ENCODE data around the gene TUSC2.
"Not testable (repeated sequence)": the region's sequence is repeated elsewhere in the genome, so short reads cannot be mapped to it uniquely, and the experiment has no call there.

The TUSC2 gene

GRCh38 chr3:50293079-50293801, 34.8 kb downstream of the TUSC2 start:
- no peak for DNase-seq

DNA sequence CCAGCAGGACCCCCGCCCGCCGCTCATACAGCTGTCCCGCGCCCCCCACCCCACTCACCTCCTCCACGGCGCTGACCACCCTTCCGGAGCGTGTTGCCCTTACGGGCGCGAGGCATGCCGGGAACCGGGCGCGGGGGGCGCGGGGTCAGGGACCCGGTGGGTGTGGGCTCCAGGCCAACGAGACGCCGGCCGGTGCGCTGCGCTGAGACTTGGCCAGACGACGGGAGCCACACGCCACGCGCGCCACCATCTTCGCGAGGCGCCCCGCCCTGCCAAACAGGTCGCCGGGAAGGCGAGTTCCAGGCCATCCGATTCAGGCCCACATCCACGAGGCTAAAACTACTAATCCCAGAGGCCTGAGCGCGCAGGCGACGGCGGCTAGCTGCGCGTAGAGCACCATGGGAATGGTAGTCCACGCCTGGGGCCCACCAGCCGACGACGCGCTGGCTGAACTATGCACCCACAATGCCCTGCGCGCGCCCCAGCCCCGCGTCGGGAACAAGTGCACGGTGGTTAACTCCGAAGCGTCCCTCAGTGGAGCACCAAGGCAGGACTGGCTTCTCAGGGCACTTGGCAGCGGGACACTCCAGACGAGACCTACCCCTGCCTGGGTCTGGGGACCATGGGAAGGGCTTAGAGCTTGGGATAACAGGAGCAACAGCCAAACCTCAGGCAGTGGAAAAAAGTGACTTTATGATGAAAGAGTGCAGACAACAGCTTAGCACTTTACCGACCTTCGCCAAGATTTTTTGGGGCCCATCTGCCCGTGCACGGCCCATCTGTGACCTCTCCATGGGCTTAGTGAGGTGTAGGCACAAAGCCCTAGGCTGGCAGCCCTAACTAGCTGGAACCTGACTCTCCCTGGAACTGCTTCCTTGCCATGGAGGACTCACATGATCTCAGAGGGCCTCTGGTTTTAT, 35.6 kb downstream of the TUSC2 start, which contains the start of gene IFRD2:
IFRD2 (minus strand) TSS at position 271 of the 920 bp plus-strand sequence; CDS start at position 116, 155 bp downstream.
- DNase-seq, result peak; percentile 99

- no peak for DNase-seq
Observed at GRCh38 chr3:50290161-50290641, 37.8 kb downstream of the TUSC2 start.

- no peak for DNase-seq
Observed at GRCh38 chr3:50289130-50289529, 38.9 kb downstream of the TUSC2 start.

DNA sequence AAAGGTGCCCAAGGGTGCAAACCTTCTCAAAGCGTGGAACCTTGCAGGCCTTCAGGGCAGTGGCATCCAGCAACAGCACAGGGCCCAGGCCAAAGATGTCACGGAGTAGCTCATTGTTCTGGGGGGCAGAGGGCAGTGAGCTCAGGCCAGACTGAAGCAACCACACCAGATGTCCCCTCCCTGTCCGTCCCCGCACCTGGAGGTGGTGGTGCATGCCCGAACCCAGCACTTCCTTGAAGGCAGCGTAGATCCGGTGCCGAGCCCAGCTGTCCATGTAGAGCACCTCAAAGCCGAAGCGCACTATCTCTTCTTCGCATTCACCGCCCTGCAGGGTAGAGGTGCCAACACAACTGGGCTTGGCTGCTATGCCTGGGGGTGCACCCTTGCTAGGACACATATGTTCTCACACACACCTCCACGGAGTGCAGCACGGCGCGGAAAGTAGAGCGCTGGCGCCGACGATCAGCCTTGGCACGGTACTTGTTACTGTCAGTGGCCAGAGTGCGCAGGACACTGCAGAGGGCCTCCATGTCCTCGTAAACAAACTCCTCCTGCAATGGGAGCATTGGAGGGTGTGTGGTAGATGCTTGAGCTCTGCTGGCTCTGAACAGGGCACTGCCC, 39.5 kb downstream of the TUSC2 start:
- DNase-seq, result no peak

- no peak for DNase-seq
Observed at GRCh38 chr3:50287262-50287661, 40.8 kb downstream of the TUSC2 start.

DNA sequence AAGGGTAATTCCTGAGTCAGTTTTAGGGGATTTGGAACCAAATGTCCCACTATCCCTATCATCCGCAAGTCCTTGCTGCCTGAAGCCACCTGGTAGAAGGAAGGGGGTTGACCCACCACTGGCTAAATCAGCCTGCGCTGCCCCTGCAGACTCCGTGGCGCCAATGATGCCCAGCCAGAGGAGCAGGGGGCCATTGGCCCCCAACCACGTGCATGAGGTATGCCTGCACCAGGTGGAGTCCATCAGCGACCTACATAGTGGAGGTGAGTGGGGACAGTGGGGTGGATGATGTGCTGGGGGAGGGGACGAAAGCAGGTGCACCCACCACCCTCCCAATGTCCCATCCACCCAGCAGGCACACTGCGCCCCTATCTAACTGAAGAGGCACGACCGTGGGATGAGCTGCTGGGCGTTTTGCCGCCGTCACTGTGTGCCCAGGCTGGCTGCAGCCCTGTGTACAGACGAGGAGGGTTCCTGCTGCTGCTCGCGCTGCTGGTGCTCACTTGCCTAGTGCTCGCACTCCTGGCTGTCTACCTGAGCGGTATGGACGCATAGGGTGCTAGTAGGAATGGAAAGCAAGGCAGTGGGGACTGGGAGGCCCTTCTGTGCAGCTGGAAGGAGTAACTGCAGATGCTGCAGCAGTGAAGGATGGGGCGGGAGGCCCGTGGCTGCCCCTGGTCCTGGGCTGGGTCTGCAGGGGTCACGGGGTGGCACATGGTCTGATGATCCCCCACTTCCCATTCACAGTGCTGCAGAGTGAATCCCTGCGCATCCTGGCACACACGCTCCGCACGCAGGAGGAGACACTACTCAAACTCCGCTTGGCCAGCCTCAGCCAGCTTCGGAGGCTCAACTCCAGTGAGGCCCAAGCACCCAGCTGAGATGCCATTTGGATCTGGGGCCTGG, 41.4 kb downstream of the TUSC2 start:
- no peak for DNase-seq

DNA sequence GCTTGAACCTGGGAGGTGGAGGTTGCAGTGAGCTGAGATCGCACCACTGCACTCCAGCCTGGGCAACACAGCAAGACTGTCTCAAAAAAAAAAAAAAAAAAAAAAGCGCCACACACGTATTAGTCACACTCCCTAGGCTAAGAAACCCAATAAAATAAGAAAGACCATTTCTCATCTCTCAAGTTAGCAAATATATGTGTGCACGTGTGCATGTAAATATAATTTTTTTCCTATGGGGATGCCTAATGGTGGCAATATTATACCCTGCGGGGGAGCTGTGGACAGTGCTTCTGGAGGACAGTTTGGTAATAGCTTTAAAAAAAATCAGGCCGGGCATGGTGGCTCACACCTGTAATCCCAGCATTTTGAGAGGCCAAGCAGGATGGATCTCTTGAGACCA, 43.9 kb downstream of the TUSC2 start:
- DNase-seq, result not testable (repeated sequence)

DNA sequence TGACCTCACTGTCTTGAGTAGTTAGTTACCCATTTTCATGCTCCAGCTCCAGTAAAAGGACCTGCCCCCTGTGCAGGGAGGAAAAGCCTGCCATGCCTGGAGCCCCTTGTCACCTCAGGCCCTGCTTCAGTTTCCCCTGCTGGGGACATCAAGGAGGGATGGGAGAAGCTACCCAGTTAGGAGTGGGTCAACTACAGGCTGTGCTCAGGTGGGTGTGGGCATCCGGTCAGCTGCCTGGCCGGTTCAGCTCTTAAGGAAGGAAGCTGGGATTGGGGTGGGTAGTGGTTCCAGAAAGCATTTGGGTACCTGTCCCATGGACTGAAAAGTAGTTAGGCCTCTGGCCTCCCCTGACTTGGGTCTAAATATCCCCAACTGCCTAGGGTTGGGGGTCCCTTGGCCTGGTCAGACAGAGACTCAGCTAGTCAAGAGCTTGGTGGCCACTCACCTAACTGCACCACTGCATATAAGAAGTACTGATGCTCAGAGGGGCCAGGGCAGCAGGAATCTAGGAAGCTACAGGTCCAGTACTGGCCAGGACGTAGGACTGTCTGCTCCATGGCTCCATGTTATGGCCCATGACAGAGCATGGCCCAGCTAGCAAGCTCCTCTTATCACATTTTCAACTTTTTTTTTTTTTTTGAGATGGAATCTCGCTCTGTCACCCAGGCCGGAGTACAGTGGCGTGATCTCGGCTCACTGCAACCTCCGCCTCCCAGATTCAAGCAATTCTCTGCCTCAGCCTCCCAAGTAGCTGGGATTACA, 48.6 kb downstream of the TUSC2 start:
- no peak for DNase-seq

DNA sequence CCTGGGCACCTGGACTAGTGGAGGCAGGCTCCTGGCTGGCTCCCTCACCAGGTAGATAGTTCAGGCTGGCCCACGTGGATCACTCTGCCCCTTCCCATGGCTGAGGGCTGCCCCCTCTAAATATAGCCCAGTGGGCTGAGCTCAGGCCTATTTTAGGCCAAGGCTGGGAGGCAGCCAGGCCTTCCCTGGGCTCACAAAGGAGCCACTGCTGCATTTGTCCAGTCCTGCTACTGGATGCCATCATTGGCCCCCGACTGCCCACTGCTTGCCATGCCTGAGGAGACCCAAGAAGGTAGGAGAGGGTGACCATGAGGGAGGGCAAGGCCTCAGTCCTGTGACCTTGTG, 49.2 kb downstream of the TUSC2 start, which contains the start of gene LSMEM2:
LSMEM2 (plus strand) TSS at position 208 of the 345 bp plus-strand sequence; CDS start at position 235, 27 bp downstream.
- DNase-seq, result no peak

- DNase-seq, result no peak
Observed at GRCh38 chr3:50278123-50278879, 49.7 kb downstream of the TUSC2 start.

DNA sequence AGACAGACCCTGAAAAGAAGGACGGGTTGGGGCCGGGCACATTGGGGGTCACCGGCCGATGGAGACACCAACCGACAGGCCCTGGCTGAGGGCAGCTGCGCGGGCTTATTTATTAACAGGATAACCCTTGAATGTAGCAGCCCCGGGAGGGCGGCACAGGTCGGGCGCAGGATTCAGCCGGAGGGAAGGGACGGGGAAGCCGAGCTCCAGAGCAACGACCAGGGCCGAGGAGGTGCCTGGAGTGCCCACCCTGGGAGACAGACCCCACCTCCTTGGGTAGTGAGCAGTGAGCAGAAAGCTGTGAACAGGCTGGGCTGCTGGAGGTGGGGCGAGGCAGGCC, 51.3 kb downstream of the TUSC2 start:
- no peak for DNase-seq

DNA sequence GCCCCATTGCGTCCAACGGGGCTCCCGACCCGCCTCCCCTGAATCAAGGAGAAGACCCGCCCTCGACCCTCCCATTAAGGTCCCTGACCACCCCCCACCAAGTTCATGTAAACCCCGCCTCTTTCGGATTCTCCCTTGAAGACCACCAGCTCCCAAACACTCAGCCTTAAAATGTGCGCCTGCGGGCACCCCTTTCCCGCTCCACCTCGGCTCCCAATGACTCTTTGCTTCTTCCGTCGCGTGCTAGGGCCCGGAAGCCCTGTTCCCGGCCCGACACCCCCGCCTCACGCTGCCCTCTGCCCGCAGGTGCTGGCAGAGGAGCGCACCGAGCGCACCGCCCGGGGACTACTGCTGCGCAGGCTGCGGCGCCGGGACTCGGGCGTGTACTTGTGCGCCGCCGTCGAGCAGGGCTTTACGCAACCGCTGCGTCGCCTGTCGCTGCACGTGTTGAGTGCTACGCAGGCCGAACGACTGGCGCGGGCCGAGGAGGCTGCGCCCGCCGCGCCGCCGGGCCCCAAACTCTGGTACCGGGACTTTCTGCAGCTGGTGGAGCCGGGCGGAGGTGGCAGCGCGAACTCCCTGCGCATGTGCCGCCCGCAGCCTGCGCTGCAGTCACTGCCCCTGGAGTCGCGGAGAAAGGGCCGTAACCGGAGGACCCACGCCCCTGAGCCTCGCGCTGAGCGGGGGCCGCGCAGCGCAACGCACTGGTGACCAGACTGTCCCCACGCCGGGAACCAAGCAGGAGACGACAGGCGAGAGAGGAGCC, 51.8 kb downstream of the TUSC2 start:
- DNase-seq, result peak; percentile 56

DNA sequence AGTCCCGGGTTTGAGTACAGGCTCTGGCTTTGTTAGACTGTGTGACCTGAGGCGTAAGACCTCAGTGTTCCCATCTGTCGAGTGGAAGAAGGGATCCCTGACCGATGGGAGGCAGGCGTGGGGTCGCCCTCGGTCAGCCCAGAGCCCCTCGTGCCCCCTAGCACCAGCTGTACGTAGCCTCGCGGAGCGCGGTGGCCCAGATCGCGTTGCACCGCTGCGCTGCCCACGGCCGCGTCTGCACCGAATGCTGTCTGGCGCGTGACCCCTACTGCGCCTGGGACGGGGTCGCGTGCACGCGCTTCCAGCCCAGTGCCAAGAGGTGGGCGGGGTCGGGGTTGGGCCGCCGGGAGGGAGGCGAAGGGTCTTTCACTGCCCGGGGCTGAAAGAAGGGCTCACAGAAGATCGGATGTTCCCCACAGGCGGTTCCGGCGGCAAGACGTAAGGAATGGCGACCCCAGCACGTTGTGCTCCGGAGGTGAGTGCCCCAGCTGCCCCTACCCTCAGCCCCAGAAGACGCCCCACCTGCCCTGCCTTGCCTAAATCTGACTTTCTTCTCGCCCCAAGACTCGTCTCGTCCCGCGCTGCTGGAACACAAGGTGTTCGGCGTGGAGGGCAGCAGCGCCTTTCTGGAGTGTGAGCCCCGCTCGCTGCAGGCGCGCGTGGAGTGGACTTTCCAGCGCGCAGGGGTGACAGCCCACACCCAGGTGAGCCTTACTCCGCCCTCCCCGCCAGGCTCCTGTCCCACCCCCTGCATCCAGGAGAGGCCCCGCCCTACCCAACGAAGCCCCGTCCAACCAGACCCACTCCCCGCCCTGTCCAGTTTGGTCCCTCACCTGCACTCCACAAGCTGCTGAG, 52.7 kb downstream of the TUSC2 start:
- no peak for DNase-seq
